MM.1S (cell line): Measurements from ENCODE around the gene FBXW9.

Experiments used
- DNase-seq: peaks from one replicate; pipeline ENCODE4 v3.0.0-alpha.2; 2015
- H2AFZ ChIP-seq: fragments of 300-600 bp; sonication (generic); 2 replicates; pipeline ENCODE4 v1.6.0; 2016; ENCODE audit warnings: antibody characterized with exemption, low read length
- H3F3A ChIP-seq: fragments of 300-600 bp; sonication (generic); 2 replicates; pipeline ENCODE4 v1.6.1; 2016; ENCODE audit warnings: mild to moderate bottlenecking, antibody characterized with exemption, low read length, moderate library complexity, mixed read lengths; ENCODE audit not compliant: insufficient read depth
- H3K27ac ChIP-seq: fragments of 300-600 bp; sonication (generic); 2 replicates; pipeline ENCODE4 v1.5.1; 2016; ENCODE audit warnings: mild to moderate bottlenecking, low read length
- H3K27me3 ChIP-seq: fragments of 300-600 bp; sonication (generic); replicated peaks from 2 replicates; pipeline ENCODE4 v1.6.0; 2016; ENCODE audit warnings: low read length; ENCODE audit not compliant: insufficient read depth
- H3K36me3 ChIP-seq: fragments of 300-600 bp; sonication (generic); replicated peaks from 2 replicates; pipeline ENCODE4 v1.6.1; 2016; ENCODE audit warnings: mild to moderate bottlenecking, low read length, mixed read lengths; ENCODE audit not compliant: insufficient read depth
- H3K4me1 ChIP-seq: fragments of 300-600 bp; sonication (generic); 2 replicates; pipeline ENCODE4 v1.6.1; 2016; ENCODE audit warnings: low read length, mixed read lengths
- H3K4me2 ChIP-seq: fragments of 300-600 bp; sonication (generic); 2 replicates; pipeline ENCODE4 v1.6.0; 2016; ENCODE audit warnings: low read depth, low read length
- H3K4me3 ChIP-seq: fragments of 300-600 bp; sonication (generic); 2 replicates; pipeline ENCODE4 v1.5.1; 2016; ENCODE audit warnings: low read length, mixed read lengths
- H3K79me2 ChIP-seq: fragments of 300-600 bp; sonication (generic); 2 replicates; pipeline ENCODE4 v1.6.1; 2016; ENCODE audit warnings: mixed run types, low read length, mixed read lengths
- H3K9ac ChIP-seq: fragments of 300-600 bp; sonication (generic); 2 replicates; pipeline ENCODE4 v1.6.1; 2016; ENCODE audit warnings: low read length, mixed read lengths
- H3K9me2 ChIP-seq: fragments of 300-600 bp; sonication (generic); replicated peaks from 2 replicates; pipeline ENCODE4 v1.6.1; 2016; ENCODE audit warnings: mild to moderate bottlenecking, low read length, mixed read lengths; ENCODE audit not compliant: insufficient read depth
- H3K9me3 ChIP-seq: fragments of 300-600 bp; sonication (generic); replicated peaks from 2 replicates; pipeline ENCODE4 v1.6.1; 2016; ENCODE audit warnings: mild to moderate bottlenecking, low read length, mixed read lengths; ENCODE audit not compliant: insufficient read depth
- H4K20me1 ChIP-seq: fragments of 300-600 bp; sonication (generic); 2 replicates; pipeline ENCODE4 v1.6.1; 2016; ENCODE audit warnings: mild to moderate bottlenecking, low read length, moderate library complexity, mixed read lengths; ENCODE audit not compliant: insufficient read depth
- CTCF ChIP-seq: fragments of 300-600 bp; sonication (generic); IDR thresholded peaks from 2 replicates; pipeline ENCODE4 v1.5.1; 2016; ENCODE audit warnings: antibody characterized with exemption, low read length, mixed read lengths
- EZH2 ChIP-seq: fragments of 300-600 bp; sonication (generic); optimal IDR thresholded peaks from 2 replicates; pipeline ENCODE3; 2017; ENCODE audit warnings: low read depth, mild to moderate bottlenecking, antibody characterized with exemption, low read length, mixed read lengths
- EZH2phosphoT487 ChIP-seq: fragments of 300-600 bp; sonication (generic); IDR thresholded peaks from 2 replicates; pipeline ENCODE4 v1.6.1; 2018; ENCODE audit warnings: antibody characterized with exemption, low read length

The FBXW9 gene

GRCh38 chr19:12711187-12711586, 14.8 kb upstream of the FBXW9 start:
- TF ChIP-seq EZH2phosphoT487 (no peak), EZH2 (no peak), CTCF (no peak)
- no peak overlapping the region for H3K27ac ChIP-seq
- H3K4me3 ChIP-seq, result no peak overlapping the region
- H3K4me2 ChIP-seq, result no peak overlapping the region
- DNase-seq, result no peak
- no peak overlapping the region for H2AFZ ChIP-seq
- no peaks in the 10 kb centered on the region for H3K9me3 ChIP-seq
- H4K20me1 ChIP-seq, result no peaks in the 10 kb centered on the region
- peaks cover 17% of the 10 kb centered on the region for H3K79me2 ChIP-seq
- no peaks in the 10 kb centered on the region for H3K27me3 ChIP-seq
- peaks cover 14% of the 10 kb centered on the region for H3K36me3 ChIP-seq
- no peaks in the 10 kb centered on the region for H3K4me1 ChIP-seq
- no peaks in the 10 kb centered on the region for H3K9me2 ChIP-seq
- no peaks in the 10 kb centered on the region for H3F3A ChIP-seq
- H3K9ac ChIP-seq, result no peak overlapping the region

GRCh38 chr19:12708641-12709040, 12.2 kb upstream of the FBXW9 start:
- Histone ChIP-seq H4K20me1 (no peaks in the 10 kb centered on the region), H2AFZ (no peak overlapping the region), H3K4me1 (no peaks in the 10 kb centered on the region), H3K79me2 (peaks cover 6% of the 10 kb centered on the region), H3K27me3 (no peaks in the 10 kb centered on the region), H3K9me2 (no peaks in the 10 kb centered on the region), H3K9me3 (no peaks in the 10 kb centered on the region), H3F3A (no peaks in the 10 kb centered on the region; the same call in 1 of the 2 replicates), H3K9ac (no peak overlapping the region), H3K4me2 (no peak overlapping the region), H3K4me3 (no peak overlapping the region), H3K36me3 (peaks cover 14% of the 10 kb centered on the region), H3K27ac (no peak overlapping the region)
- no peak for DNase-seq
- TF ChIP-seq EZH2, result no peak
- no peak for TF ChIP-seq EZH2phosphoT487
- no peak for TF ChIP-seq CTCF

- H3K4me2 ChIP-seq, result no peak overlapping the region
- DNase-seq, result no peak
- H3K9ac ChIP-seq, result no peak overlapping the region
- peaks cover 3% of the 10 kb centered on the region for H3K79me2 ChIP-seq
- no peaks in the 10 kb centered on the region for H3K4me1 ChIP-seq
- H3F3A ChIP-seq, result no peaks in the 10 kb centered on the region; the same call in 1 of the 2 replicates
- no peaks in the 10 kb centered on the region for H3K9me2 ChIP-seq
- H3K27ac ChIP-seq, result no peak overlapping the region
- no peaks in the 10 kb centered on the region for H3K9me3 ChIP-seq
- no peak overlapping the region for H2AFZ ChIP-seq
- no peaks in the 10 kb centered on the region for H3K27me3 ChIP-seq
- H4K20me1 ChIP-seq, result no peaks in the 10 kb centered on the region
- H3K4me3 ChIP-seq, result no peak overlapping the region
- TF ChIP-seq EZH2 (no peak), CTCF (no peak), EZH2phosphoT487 (no peak)
- peaks cover 20% of the 10 kb centered on the region for H3K36me3 ChIP-seq
These were observed 9.9 kb upstream of the FBXW9 start for GRCh38 chr19:12706332-12706718.
